B cell (primary cell): ENCODE results near the gene RNASE8.

Experiments used
- EZH2 ChIP-seq: IDR thresholded peaks from 2 replicates; pipeline ENCODE4 v1.6.1; 2012; ENCODE audit warnings: borderline replicate concordance, low read depth, mild to moderate bottlenecking, moderate library complexity, low read length; ENCODE audit not compliant: insufficient read depth, poor library complexity, severe bottlenecking
- TF ChIP-seq, protein P1 (sequence below): fragments of 200-600 bp; IDR thresholded peaks from one replicate; pipeline ENCODE4 v1.8.0; 2022; ENCODE audit warnings: antibody characterized with exemption, mild to moderate bottlenecking

GRCh38 chr14:21089271-21089670 lies 31.6 kb downstream of the RNASE8 start:
- TF ChIP-seq, protein P1, sequence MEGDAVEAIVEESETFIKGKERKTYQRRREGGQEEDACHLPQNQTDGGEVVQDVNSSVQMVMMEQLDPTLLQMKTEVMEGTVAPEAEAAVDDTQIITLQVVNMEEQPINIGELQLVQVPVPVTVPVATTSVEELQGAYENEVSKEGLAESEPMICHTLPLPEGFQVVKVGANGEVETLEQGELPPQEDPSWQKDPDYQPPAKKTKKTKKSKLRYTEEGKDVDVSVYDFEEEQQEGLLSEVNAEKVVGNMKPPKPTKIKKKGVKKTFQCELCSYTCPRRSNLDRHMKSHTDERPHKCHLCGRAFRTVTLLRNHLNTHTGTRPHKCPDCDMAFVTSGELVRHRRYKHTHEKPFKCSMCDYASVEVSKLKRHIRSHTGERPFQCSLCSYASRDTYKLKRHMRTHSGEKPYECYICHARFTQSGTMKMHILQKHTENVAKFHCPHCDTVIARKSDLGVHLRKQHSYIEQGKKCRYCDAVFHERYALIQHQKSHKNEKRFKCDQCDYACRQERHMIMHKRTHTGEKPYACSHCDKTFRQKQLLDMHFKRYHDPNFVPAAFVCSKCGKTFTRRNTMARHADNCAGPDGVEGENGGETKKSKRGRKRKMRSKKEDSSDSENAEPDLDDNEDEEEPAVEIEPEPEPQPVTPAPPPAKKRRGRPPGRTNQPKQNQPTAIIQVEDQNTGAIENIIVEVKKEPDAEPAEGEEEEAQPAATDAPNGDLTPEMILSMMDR = no peak
- no peak for TF ChIP-seq EZH2
